Measurements from ENCODE around the gene TBC1D9. TPM values are rescaled to one million over a fixed set of nuclear protein-coding genes. Genes with fewer than 3 reads are reported as not detected.

The TBC1D9 gene
- total and polyA plus RNA-seq, 9 donors, result 13.2 to 28.8 (median 21.4) TPM

DNA sequence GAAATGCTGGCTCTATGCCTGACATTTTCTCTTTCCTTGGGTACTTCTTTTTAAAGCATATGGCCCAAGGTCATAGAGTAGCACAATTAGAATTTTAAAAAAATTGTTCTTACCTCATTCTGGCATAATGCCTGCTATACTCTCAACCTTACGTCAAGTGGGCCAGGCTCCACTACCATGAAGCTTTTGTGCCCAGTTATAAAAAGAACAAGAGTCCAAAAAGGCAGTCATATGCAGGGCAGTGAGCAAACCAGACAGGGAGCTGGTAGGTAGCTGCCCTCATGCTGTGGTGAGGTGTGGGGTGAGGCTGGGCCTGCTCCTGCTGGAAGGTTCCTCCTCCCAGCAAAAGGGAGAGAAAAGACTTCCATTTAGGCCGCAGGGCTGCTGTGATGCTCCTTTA is 123.1 kb downstream of the TBC1D9 start:
- 90 to 97% (median 96%) methylated on average over 2 of the region's 2 CpGs for WGBS, 3 donors
- Histone ChIP-seq H3K36me3 (no peaks in the 10 kb centered on the region), H3K4me1 (ENCODE audit: insufficient read depth) (peaks cover 5% of the 10 kb centered on the region), H3K9me3 (no peaks in the 10 kb centered on the region), H3K27me3 (no peaks in the 10 kb centered on the region), H3K4me3 (no peak overlapping the region), H3K27ac (no peak overlapping the region)
- intact Hi-C loops (cut with DNase I), result no loop called here
- TF ChIP-seq POLR2A (IDR thresholded peaks at IDR 0.05) (no peak), EP300 (IDR thresholded peaks at IDR 0.05) (no peak)
- TF ChIP-seq, protein P1, sequence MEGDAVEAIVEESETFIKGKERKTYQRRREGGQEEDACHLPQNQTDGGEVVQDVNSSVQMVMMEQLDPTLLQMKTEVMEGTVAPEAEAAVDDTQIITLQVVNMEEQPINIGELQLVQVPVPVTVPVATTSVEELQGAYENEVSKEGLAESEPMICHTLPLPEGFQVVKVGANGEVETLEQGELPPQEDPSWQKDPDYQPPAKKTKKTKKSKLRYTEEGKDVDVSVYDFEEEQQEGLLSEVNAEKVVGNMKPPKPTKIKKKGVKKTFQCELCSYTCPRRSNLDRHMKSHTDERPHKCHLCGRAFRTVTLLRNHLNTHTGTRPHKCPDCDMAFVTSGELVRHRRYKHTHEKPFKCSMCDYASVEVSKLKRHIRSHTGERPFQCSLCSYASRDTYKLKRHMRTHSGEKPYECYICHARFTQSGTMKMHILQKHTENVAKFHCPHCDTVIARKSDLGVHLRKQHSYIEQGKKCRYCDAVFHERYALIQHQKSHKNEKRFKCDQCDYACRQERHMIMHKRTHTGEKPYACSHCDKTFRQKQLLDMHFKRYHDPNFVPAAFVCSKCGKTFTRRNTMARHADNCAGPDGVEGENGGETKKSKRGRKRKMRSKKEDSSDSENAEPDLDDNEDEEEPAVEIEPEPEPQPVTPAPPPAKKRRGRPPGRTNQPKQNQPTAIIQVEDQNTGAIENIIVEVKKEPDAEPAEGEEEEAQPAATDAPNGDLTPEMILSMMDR (IDR thresholded peaks at IDR 0.05), result no peak
- DNase-seq, result no peak

DNA sequence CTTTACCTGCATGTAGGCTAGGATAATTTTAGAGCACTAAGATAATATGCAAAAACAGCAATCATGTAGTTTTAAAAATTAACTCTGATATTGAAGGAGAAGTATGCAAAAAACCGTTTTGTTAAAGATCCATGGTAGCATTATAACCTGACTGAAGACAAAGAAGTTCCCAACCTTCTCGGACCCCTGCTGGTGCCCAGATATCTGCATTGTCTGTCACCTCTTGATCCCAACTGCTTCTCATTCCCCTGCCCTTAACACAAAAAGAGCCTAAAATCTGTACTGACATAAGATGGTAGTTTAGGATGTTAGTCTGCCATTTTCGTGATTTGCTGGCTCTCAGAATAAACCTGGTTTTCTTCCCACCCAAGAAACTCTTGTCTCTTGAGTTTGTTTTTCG is 125.9 kb downstream of the TBC1D9 start:
- TF ChIP-seq POLR2A (IDR thresholded peaks at IDR 0.05) (no peak), EP300 (IDR thresholded peaks at IDR 0.05) (no peak)
- TF ChIP-seq, protein P1 (IDR thresholded peaks at IDR 0.05), result no peak
- Histone ChIP-seq H3K27me3 (no peaks in the 10 kb centered on the region), H3K27ac (no peak overlapping the region), H3K9me3 (no peaks in the 10 kb centered on the region), H3K4me1 (ENCODE audit: insufficient read depth) (no peaks in the 10 kb centered on the region), H3K36me3 (no peaks in the 10 kb centered on the region), H3K4me3 (no peak overlapping the region)
- no peak for DNase-seq
- 77 to 93% (median 93%) methylated on average over 4 of the region's 4 CpGs for WGBS, 3 donors
- intact Hi-C loops (cut with DNase I), result no loop called here

DNA sequence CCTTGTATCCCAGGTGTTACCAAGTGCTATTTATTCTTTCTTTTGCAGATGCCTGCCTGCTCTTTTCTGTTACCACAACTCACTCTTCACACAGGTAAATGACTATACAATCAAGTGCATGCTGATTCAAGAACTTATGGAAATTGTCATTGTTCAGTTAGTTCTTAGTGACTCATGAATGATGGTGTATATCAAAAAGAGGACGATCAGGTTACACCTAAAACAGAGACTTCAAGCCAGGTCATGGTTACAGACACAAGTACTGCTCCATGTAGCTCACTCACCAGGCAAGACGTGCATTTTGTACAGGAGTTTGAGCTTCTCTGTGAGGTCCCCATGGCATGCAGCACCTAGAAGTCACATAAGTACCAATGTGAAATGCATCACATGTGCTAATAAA is 128.2 kb downstream of the TBC1D9 start:
- Histone ChIP-seq H3K4me3 (no peak overlapping the region), H3K4me1 (ENCODE audit: insufficient read depth) (no peaks in the 10 kb centered on the region), H3K27ac (no peak overlapping the region), H3K27me3 (no peaks in the 10 kb centered on the region), H3K9me3 (no peaks in the 10 kb centered on the region), H3K36me3 (no peaks in the 10 kb centered on the region)
- WGBS, 3 donors, result 86 to 95% (median 89%) methylated on average over 2 of the region's 2 CpGs
- intact Hi-C loops (cut with DNase I), result loop anchor here in 1 of 4 donors (10.0 kb wide), 1 partner anchor 733 kb away; no protein-coding TSS in a partner anchor
- no peak for DNase-seq
- TF ChIP-seq POLR2A (IDR thresholded peaks at IDR 0.05) (no peak), EP300 (IDR thresholded peaks at IDR 0.05) (no peak)
- TF ChIP-seq, protein P1 (IDR thresholded peaks at IDR 0.05), result no peak

DNA sequence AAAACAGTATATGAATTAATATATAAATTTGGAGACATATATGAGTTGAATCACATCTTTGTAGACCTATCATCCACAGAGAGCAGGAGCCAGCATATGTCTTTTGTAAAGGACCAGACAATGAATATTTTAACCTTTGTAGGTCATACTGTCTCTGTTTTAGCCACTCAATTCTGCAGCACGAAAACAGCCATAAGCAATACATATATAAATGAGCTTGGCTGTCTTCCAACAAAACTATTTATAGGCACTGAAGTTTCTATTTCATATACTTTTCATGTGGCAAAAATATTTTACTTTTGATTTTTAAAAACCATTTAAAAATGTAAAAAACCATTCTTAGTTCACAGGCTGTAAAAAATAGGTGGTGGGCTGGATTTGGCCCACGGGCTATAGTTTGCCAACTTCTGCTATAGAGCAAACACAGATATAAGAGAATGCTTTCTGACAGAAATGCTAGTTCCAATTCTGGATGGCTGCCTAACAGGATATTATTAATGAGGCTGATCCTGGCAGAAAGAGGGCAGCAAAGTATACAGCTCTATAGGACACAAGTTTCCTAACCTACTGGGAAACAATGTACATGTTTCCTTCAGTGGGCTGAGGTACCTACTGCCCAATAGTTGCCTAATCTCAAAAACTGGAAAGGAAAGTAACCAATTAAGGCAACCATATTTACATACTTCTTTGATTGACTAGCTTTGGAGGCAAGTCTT is 129.4 kb downstream of the TBC1D9 start:
- TF ChIP-seq EP300 (IDR thresholded peaks at IDR 0.05), result no peak
- no peak for TF ChIP-seq POLR2A (IDR thresholded peaks at IDR 0.05)
- TF ChIP-seq, protein P1 (IDR thresholded peaks at IDR 0.05), result no peak
- no peak overlapping the region for H3K27ac ChIP-seq
- no peak for DNase-seq
- H3K27me3 ChIP-seq, result no peaks in the 10 kb centered on the region
- no peaks in the 10 kb centered on the region for H3K9me3 ChIP-seq
- WGBS, 3 donors, result 43 to 63% (median 60%) methylated on average over 2 of the region's 2 CpGs
- no peaks in the 10 kb centered on the region for H3K36me3 ChIP-seq
- H3K4me1 ChIP-seq (ENCODE audit: insufficient read depth), result no peaks in the 10 kb centered on the region
- intact Hi-C loops (cut with DNase I), result loop anchor here in 1 of 4 donors (10.0 kb wide), 1 partner anchor 732 kb away; no protein-coding TSS in a partner anchor
- no peak overlapping the region for H3K4me3 ChIP-seq
